A673 (cell line): ENCODE results near the gene FBP1. TPM values are rescaled to one million over a fixed set of nuclear protein-coding genes. Genes with fewer than 3 reads are reported as not detected.
A peak's percentile ranks its signal among the peaks of the same experiment; 100 is the strongest.
"Not testable (repeated sequence)": the region's sequence is repeated elsewhere in the genome, so short reads cannot be mapped to it uniquely, and the experiment has no call there.

ENCODE experiments used
- BruUV-seq: library from RNA; stranded (reverse); fragments of 400-500 nt; replicated peaks from 2 replicates; lab custom pipeline; 2021; lab: Mats Ljungman, UMichigan
- CTCF ChIA-PET: fragments of 300-600 bp; sonication (Branson Sonifier 250); formaldehyde crosslinking; loops from one replicate; lab custom pipeline; 2022; ENCODE audit warnings: antibody characterized with exemption; lab: Charles Lee
- POLR2A ChIA-PET: fragments of 300-600 bp; sonication (Branson Sonifier 250); formaldehyde crosslinking; loops from one replicate; lab custom pipeline; 2022; ENCODE audit warnings: antibody characterized with exemption; ENCODE audit not compliant: low non-redundant PET; lab: Charles Lee
- DNase-seq: peaks from one replicate; pipeline ENCODE4 v3.0.0-alpha.2; 2015; ENCODE audit warnings: low spot score
- H3K27ac ChIP-seq: fragments of 200-600 bp; sonication (generic); 2 replicates; pipeline ENCODE4 v1.5.1; 2016; ENCODE audit warnings: mixed run types, low read depth, mild to moderate bottlenecking, mixed read lengths, antibody characterized with exemption, low read length; ENCODE audit not compliant: poor library complexity, severe bottlenecking
- H3K27me3 ChIP-seq: fragments of 200-600 bp; sonication (generic); replicated peaks from 2 replicates; pipeline ENCODE4 v1.6.1; 2017; ENCODE audit warnings: mixed run types, low read depth, mild to moderate bottlenecking, mixed read lengths, antibody characterized with exemption, low read length; ENCODE audit not compliant: insufficient read depth, poor library complexity
- H3K36me3 ChIP-seq: fragments of 200-600 bp; sonication (generic); 2 replicates; pipeline ENCODE4 v1.6.1; 2016; ENCODE audit warnings: mixed run types, mild to moderate bottlenecking, mixed read lengths, antibody characterized with exemption, low read length; ENCODE audit not compliant: insufficient read depth, poor library complexity, severe bottlenecking
- H3K4me1 ChIP-seq: fragments of 200-600 bp; sonication (generic); 2 replicates; pipeline ENCODE4 v1.6.1; 2017; ENCODE audit warnings: mixed run types, mild to moderate bottlenecking, mixed read lengths, antibody characterized with exemption, low read length; ENCODE audit not compliant: insufficient read depth, poor library complexity, severe bottlenecking
- H3K4me3 ChIP-seq: fragments of 200-600 bp; sonication (generic); 2 replicates; pipeline ENCODE4 v1.5.1; 2016; ENCODE audit warnings: low read depth, mixed run types, mild to moderate bottlenecking, mixed read lengths, low read length; ENCODE audit not compliant: poor library complexity, severe bottlenecking
- H3K9me3 ChIP-seq: fragments of 200-600 bp; sonication (generic); 2 replicates; pipeline ENCODE4 v1.6.1; 2016; ENCODE audit warnings: mixed run types, low read depth, mild to moderate bottlenecking, mixed read lengths, antibody characterized with exemption, low read length; ENCODE audit not compliant: poor library complexity, severe bottlenecking
- CTCF ChIP-seq: fragments of 300-800, 200-600 bp; sonication (generic); conservative IDR thresholded peaks from 2 replicates; pipeline ENCODE4 v1.5.1; 2017; ENCODE audit warnings: low read depth, mild to moderate bottlenecking, antibody characterized with exemption, low read length, moderate library complexity, mixed read lengths
- EZH2 ChIP-seq: fragments of 200-600 bp; sonication (generic); IDR thresholded peaks from 2 replicates; pipeline ENCODE4 v1.6.1; 2017; ENCODE audit warnings: borderline replicate concordance, low read depth, mild to moderate bottlenecking, mixed read lengths, antibody characterized with exemption, low read length; ENCODE audit not compliant: poor library complexity, severe bottlenecking
- intact Hi-C: fragments of 100-400 bp; cut with micrococcal nuclease; formaldehyde crosslinking; loops from one replicate; pipeline ENCODE4 v1.10.0; 2022; ENCODE audit not compliant: unreplicated experiment
- total RNA-seq: library from RNA; stranded (reverse); gene quantifications from 2 replicates; pipeline ENCODE4 v1.2.3, GENCODE V29; 2021

Gene FBP1
- total RNA-seq, 1 experiment from 2014 or later, result not detected

- no peak for DNase-seq
- Histone ChIP-seq H3K9me3 (no peaks in the 10 kb centered on the region), H3K4me3 (no peak overlapping the region), H3K27me3 (no peaks in the 10 kb centered on the region), H3K27ac (no peak overlapping the region), H3K4me1 (peaks cover 4% of the 10 kb centered on the region), H3K36me3 (no peaks in the 10 kb centered on the region)
- ChIA-PET POLR2A (no interaction called here), CTCF (no interaction called here)
- BruUV-seq, result no TSS peak
- intact Hi-C loops, result no loop called here
- TF ChIP-seq CTCF (no peak), EZH2 (no peak)
These were observed 47.4 kb downstream of the FBP1 start for GRCh38 chr9:94591876-94592275.

- H3K27ac ChIP-seq, H3K4me1 ChIP-seq, H3K9me3 ChIP-seq, CTCF ChIA-PET, H3K4me3 ChIP-seq, POLR2A ChIA-PET, H3K27me3 ChIP-seq, intact Hi-C loops, H3K36me3 ChIP-seq, DNase-seq, BruUV-seq: not testable (repeated sequence)
These were observed 48.2 kb downstream of the FBP1 start for GRCh38 chr9:94591046-94591545.

- POLR2A ChIA-PET, result no interaction called here
- CTCF ChIA-PET, result no interaction called here
- TF ChIP-seq EZH2, result no peak
- no peak for TF ChIP-seq CTCF
- H3K9me3 ChIP-seq, result no peaks in the 10 kb centered on the region
- no peaks in the 10 kb centered on the region for H3K36me3 ChIP-seq
- no peak overlapping the region for H3K4me3 ChIP-seq
- no peaks in the 10 kb centered on the region for H3K27me3 ChIP-seq
- H3K4me1 ChIP-seq, result peaks cover 5% of the 10 kb centered on the region
- DNase-seq, result no peak
- intact Hi-C loops, result no loop called here
- BruUV-seq, result no TSS peak
- H3K27ac ChIP-seq, result no peak overlapping the region
These were observed 50.6 kb downstream of the FBP1 start for GRCh38 chr9:94588681-94589080.

GRCh38 chr9:94586814-94587213, 52.5 kb downstream of the FBP1 start:
- H3K4me3 ChIP-seq, result no peak overlapping the region
- no peaks in the 10 kb centered on the region for H3K9me3 ChIP-seq
- POLR2A ChIA-PET, result no interaction called here
- BruUV-seq, result no TSS peak
- intact Hi-C loops, result no loop called here
- H3K27ac ChIP-seq, result no peak overlapping the region
- TF ChIP-seq CTCF (no peak), EZH2 (no peak)
- CTCF ChIA-PET, result no interaction called here
- H3K4me1 ChIP-seq, result peaks cover 5% of the 10 kb centered on the region
- peak; percentile 43 for DNase-seq
- H3K36me3 ChIP-seq, result no peaks in the 10 kb centered on the region
- H3K27me3 ChIP-seq, result no peaks in the 10 kb centered on the region
